Ovary (tissue), 3 donors: ENCODE measurements around the gene CTNNA1.

Experiments used
- EP300 ChIP-seq: sonication (generic); formaldehyde crosslinking; IDR thresholded peaks from one replicate; pipeline ENCODE4 v1.6.1; 2017; ENCODE audit warnings: antibody characterized with exemption
- POLR2A ChIP-seq: fragments of 450-650 bp; IDR thresholded peaks from one replicate; pipeline ENCODE4 v1.6.1; 2017; ENCODE audit warnings: antibody characterized with exemption, mild to moderate bottlenecking, moderate library complexity
- TF ChIP-seq, protein P1 (sequence below), 3 donors: fragments of 450-650 bp in 2 of 3; fragments of 200-600 bp in 1 of 3; IDR thresholded peaks; one replicate each; pipeline versions ENCODE4 v1.5.1 to v1.8.0; 2016 to 2022; ENCODE audit warnings: antibody characterized with exemption in 3 of 3, mild to moderate bottlenecking in 1 of 3
- donor health status: DM: no; HTN: no; CAD: no.

DNA sequence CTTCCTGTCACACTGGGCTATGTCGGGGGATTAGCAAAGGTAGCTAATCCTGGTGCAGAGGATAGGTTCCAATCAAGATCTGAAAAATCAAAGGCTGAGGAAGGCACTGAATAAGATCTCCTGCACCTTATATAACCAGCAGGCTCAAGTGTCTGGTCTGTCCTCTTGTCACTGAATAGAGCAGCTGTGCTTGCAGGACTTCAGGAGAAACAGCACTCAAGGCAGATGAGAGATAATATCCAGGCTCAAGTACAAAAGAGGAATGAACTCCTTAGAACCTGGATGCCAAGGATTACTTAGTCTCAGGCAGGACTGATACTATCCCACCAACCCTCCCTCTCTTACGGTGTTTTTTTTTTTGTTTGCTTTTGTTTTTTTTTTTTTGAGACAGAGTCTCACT lies 230.8 kb downstream of the CTNNA1 start:
- TF ChIP-seq POLR2A (no peak), EP300 (no peak)
- TF ChIP-seq, protein P1, sequence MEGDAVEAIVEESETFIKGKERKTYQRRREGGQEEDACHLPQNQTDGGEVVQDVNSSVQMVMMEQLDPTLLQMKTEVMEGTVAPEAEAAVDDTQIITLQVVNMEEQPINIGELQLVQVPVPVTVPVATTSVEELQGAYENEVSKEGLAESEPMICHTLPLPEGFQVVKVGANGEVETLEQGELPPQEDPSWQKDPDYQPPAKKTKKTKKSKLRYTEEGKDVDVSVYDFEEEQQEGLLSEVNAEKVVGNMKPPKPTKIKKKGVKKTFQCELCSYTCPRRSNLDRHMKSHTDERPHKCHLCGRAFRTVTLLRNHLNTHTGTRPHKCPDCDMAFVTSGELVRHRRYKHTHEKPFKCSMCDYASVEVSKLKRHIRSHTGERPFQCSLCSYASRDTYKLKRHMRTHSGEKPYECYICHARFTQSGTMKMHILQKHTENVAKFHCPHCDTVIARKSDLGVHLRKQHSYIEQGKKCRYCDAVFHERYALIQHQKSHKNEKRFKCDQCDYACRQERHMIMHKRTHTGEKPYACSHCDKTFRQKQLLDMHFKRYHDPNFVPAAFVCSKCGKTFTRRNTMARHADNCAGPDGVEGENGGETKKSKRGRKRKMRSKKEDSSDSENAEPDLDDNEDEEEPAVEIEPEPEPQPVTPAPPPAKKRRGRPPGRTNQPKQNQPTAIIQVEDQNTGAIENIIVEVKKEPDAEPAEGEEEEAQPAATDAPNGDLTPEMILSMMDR (IDR thresholded peaks at IDR 0.05), result no peak
